ENCODE measurements around the gene MSI2. TPM values are rescaled to one million over a fixed set of nuclear protein-coding genes. Genes with fewer than 3 reads are reported as not detected.

The MSI2 gene
- total and polyA plus RNA-seq, 5 experiments from 2014 or later: 2.5 to 136 (median 4.9) TPM

- no peak for DNase-seq
- H3K36me3 Mint-ChIP-seq: peaks cover 0 to 44% (median 21%) of the 10 kb centered on the region in 3 donors
- H3K4me1 Mint-ChIP-seq: peaks cover 12 to 50% (median 22%) of the 10 kb centered on the region in 4 donors
- peak overlapping the region in 1 of 10 donors; percentile 57 for H3K4me3 Mint-ChIP-seq
- no peaks in the 10 kb centered on the region for H3K9me3 Mint-ChIP-seq
- no peaks in the 10 kb centered on the region for H3K27me3 Mint-ChIP-seq
- POLR2A ChIA-PET: interaction anchor here (1.7 kb wide), 1 partner anchor 25 kb away, joined by 3 read pairs; no protein-coding TSS in a partner anchor
- H3K27ac Mint-ChIP-seq: peak overlapping the region in 5 of 10 donors; percentile 21 to 63 (median 45)
- no peak for ATAC-seq
These were observed 367.3 kb downstream of the MSI2 start for GRCh38 chr17:57623620-57624019.

DNA sequence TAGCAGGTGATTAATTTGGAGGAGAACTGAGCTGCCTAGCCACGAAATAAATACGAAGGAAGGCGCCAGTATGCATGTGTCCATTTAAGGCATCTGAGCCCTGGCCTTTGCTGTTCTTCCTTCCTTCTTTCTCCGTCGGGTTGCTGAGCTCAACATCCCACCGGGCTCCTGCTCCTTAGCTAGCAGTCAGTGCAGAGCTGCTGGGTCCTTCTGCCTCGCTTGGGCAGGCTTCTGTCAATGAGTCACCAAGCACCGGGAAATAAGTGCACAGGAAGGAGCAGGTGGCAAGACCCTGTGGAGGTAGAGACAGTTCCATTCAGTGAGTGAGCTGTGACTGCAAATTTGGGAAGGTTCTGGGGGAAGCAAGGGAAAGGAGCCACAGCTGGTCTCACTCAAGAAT lies 368.1 kb downstream of the MSI2 start:
- peak overlapping the region in 5 of 10 donors; percentile 36 to 83 (median 41) for H3K27ac Mint-ChIP-seq
- H3K9me3 Mint-ChIP-seq: no peaks in the 10 kb centered on the region
- DNase-seq: peak in 1 of 10 donors; percentile 34
- peak overlapping the region in 1 of 10 donors; percentile 15 for H3K4me3 Mint-ChIP-seq
- POLR2A ChIA-PET: interaction anchor here (1.0 kb wide), 2 partner anchors 9 to 42 kb away, joined by 3 to 6 read pairs; no protein-coding TSS in a partner anchor
- no peaks in the 10 kb centered on the region for H3K27me3 Mint-ChIP-seq
- H3K4me1 Mint-ChIP-seq: peaks cover 7 to 58% (median 16%) of the 10 kb centered on the region in 4 donors
- H3K36me3 Mint-ChIP-seq: peaks cover 0 to 38% (median 16%) of the 10 kb centered on the region in 3 donors
- ATAC-seq: no peak

DNA sequence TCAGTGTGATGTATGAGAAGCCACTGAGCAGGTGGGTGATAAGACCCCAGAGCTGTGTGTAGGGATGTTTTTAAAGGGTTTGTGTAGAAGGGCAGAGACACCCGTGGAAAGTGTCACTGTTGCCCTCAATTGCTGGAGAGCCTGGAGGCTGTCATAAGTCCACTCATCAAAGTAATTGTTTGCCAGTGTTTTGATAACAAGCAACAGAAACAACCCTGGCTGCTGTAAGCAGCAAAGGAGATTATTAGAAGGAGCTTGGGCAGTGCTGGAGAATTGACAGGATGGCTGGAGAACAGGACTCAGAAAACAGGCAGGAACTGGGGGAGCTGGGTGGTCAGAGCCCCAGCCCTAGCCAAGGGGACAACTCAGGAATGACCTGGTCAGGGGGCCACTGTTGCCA lies 369.2 kb downstream of the MSI2 start:
- Mint-ChIP-seq H3K9me3 (no peaks in the 10 kb centered on the region), H3K4me3 (no peak overlapping the region), H3K4me1 (peaks cover 8 to 61% (median 16%) of the 10 kb centered on the region in 4 donors), H3K27ac (peak overlapping the region in 3 of 10 donors; percentile 20 to 34 (median 22)), H3K36me3 (peaks cover 0 to 37% (median 20%) of the 10 kb centered on the region in 3 donors), H3K27me3 (no peaks in the 10 kb centered on the region)
- POLR2A ChIA-PET: no interaction called here
- ATAC-seq (no peak), DNase-seq (peak in 1 of 10 donors; percentile 27)

GRCh38 chr17:57625957-57626356 lies 369.6 kb downstream of the MSI2 start:
- Mint-ChIP-seq H3K9me3 (no peaks in the 10 kb centered on the region), H3K36me3 (peaks cover 0 to 38% (median 20%) of the 10 kb centered on the region in 3 donors), H3K27ac (no peak overlapping the region), H3K4me3 (no peak overlapping the region), H3K27me3 (no peaks in the 10 kb centered on the region), H3K4me1 (peaks cover 7 to 63% (median 17%) of the 10 kb centered on the region in 4 donors)
- DNase-seq: no peak
- POLR2A ChIA-PET: no interaction called here
- ATAC-seq: no peak

DNA sequence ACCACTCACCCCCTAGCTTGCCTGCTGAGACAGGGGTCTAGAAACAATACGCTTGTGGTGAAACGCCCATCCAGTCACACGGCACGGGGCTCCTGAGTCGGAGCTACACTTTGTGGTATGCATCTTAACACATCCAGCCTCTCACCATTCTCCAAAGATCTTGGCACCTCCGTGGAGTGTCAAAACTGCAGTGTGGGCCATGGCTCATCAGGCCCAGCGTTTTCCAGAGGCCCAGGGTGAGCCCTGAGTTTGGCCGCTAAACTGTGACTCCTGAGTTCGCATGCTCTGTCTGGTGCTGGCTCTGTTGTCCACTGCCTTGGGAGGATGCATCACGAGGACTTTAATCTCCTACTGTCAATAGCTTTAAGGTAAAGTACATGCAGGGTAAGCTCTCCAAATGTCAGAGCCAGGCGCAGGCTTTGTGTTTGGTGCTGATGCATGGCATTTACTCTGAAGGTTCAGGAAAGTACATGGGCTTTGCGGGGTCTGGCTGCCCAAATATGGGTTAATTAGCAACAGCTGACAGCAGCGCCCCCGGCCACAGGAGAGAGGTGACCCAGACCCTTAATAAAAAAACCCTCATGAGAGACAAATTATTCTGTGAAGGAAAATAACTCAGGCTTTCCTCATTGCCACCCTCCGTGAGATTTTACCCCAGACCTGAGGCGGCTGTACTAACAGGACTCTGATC lies 370.3 kb downstream of the MSI2 start:
- ATAC-seq: no peak
- POLR2A ChIA-PET: no interaction called here
- H3K9me3 Mint-ChIP-seq: no peaks in the 10 kb centered on the region
- peak overlapping the region in 1 of 10 donors; percentile 56 for H3K27ac Mint-ChIP-seq
- peak in 1 of 10 donors; percentile 35 for DNase-seq
- no peaks in the 10 kb centered on the region for H3K27me3 Mint-ChIP-seq
- peaks cover 3 to 43% (median 23%) of the 10 kb centered on the region in 3 donors for H3K36me3 Mint-ChIP-seq
- H3K4me1 Mint-ChIP-seq: peaks cover 7 to 66% (median 19%) of the 10 kb centered on the region in 4 donors
- no peak overlapping the region for H3K4me3 Mint-ChIP-seq

GRCh38 chr17:57627591-57627990 lies 371.3 kb downstream of the MSI2 start:
- no peaks in the 10 kb centered on the region for H3K27me3 Mint-ChIP-seq
- peak in 1 of 10 donors; percentile 46 for DNase-seq
- POLR2A ChIA-PET: no interaction called here
- H3K4me1 Mint-ChIP-seq: peaks cover 7 to 60% (median 21%) of the 10 kb centered on the region in 4 donors
- peak overlapping the region in 2 of 10 donors; percentile 56 to 66 for H3K4me3 Mint-ChIP-seq
- peak overlapping the region in 4 of 10 donors; percentile 42 to 86 (median 84) for H3K27ac Mint-ChIP-seq
- peaks cover 8 to 50% (median 32%) of the 10 kb centered on the region in 3 donors for H3K36me3 Mint-ChIP-seq
- H3K9me3 Mint-ChIP-seq: no peaks in the 10 kb centered on the region
- ATAC-seq: no peak

DNA sequence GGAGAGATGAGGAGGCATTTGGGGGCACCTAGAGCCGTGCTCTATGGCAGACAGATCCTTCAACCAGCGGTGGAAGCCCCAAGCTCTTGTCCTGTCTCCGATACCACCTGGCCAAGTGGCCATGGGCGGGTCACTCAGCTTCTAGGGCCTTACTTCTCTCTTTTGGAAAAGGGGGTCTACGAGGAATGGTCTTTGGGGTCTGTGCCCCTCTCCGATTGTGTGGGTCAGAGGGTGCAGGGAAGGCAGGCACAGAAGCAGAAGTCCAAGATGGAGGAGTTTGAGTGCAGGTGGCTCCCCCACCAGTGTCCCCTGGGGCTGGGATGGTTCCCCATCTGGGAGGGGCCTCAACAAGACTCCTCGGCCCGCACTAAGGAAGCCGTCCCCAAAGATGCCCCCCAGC lies 372.1 kb downstream of the MSI2 start:
- POLR2A ChIA-PET: no interaction called here
- Mint-ChIP-seq H3K9me3 (no peaks in the 10 kb centered on the region), H3K27me3 (no peaks in the 10 kb centered on the region), H3K36me3 (peaks cover 10 to 53% (median 38%) of the 10 kb centered on the region in 3 donors), H3K27ac (peak overlapping the region in 3 of 10 donors; percentile 52 to 85 (median 60)), H3K4me3 (no peak overlapping the region), H3K4me1 (peaks cover 7 to 51% (median 20%) of the 10 kb centered on the region in 4 donors)
- no peak for ATAC-seq
- DNase-seq: no peak

DNA sequence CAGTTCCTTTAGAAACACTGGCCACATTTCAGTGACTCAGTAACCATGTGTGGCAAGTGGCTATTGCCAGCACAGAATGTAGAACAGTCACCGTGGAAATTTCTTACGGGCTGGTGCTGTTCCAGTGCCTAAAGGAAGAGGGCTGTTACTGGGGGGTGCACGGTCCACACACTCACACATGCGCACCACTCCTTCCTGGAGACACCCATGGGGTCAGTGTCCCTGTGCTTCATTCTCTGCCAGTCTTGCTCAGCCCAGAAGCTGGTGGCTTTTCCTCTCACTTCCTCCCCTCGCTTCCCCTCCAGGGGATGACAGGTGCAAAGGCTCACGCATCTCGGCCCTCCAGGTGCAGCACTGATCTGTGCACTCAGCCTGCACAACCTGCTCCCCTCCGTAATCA lies 373.1 kb downstream of the MSI2 start:
- H3K36me3 Mint-ChIP-seq: peaks cover 17 to 60% (median 47%) of the 10 kb centered on the region in 3 donors
- POLR2A ChIA-PET: no interaction called here
- no peaks in the 10 kb centered on the region for H3K9me3 Mint-ChIP-seq
- H3K4me3 Mint-ChIP-seq: peak overlapping the region in 1 of 10 donors; percentile 15
- H3K27me3 Mint-ChIP-seq: no peaks in the 10 kb centered on the region
- peak overlapping the region in 3 of 10 donors; percentile 25 to 63 (median 57) for H3K27ac Mint-ChIP-seq
- DNase-seq (peak in 1 of 10 donors; percentile 63), ATAC-seq (peak in 1 of 2 donors; percentile 37)
- H3K4me1 Mint-ChIP-seq: peaks cover 9 to 41% (median 16%) of the 10 kb centered on the region in 4 donors

- peak overlapping the region in 4 of 10 donors; percentile 25 to 63 (median 46) for H3K27ac Mint-ChIP-seq
- no peak for DNase-seq
- H3K9me3 Mint-ChIP-seq: no peaks in the 10 kb centered on the region
- H3K36me3 Mint-ChIP-seq: peaks cover 21 to 62% (median 51%) of the 10 kb centered on the region in 3 donors
- H3K4me3 Mint-ChIP-seq: no peak overlapping the region
- POLR2A ChIA-PET: interaction anchor here (0.5 kb wide), 1 partner anchor 389 kb away, joined by 4 read pairs; no protein-coding TSS in a partner anchor
- no peaks in the 10 kb centered on the region for H3K27me3 Mint-ChIP-seq
- peaks cover 9 to 37% (median 14%) of the 10 kb centered on the region in 4 donors for H3K4me1 Mint-ChIP-seq
- ATAC-seq: no peak
These were observed 373.6 kb downstream of the MSI2 start for GRCh38 chr17:57629886-57630285.

DNA sequence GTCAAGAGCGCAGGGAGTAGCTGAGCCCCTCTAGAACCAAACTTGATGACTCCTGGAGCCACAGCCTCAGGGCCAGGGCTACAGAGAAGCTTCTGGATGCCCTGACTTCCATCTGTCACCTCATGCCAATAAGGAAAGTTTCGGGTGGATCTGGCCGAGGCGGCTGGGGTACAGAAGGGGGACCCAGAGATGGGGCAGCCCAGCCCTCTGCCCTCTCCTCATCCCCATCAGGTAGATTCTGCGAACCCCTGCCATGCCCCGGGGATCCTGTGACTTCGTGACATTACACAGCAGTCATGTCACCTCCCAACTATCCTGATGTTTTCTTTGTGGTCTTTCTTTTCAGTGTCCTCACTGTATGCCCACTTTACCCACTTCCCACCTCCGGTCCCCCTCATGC lies 374.4 kb downstream of the MSI2 start:
- no peaks in the 10 kb centered on the region for H3K9me3 Mint-ChIP-seq
- peaks cover 7 to 33% (median 14%) of the 10 kb centered on the region in 4 donors for H3K4me1 Mint-ChIP-seq
- no peaks in the 10 kb centered on the region for H3K27me3 Mint-ChIP-seq
- DNase-seq (no peak), ATAC-seq (no peak)
- H3K36me3 Mint-ChIP-seq: peaks cover 21 to 62% (median 52%) of the 10 kb centered on the region in 3 donors
- H3K27ac Mint-ChIP-seq: peak overlapping the region in 2 of 10 donors; percentile 73 to 74
- H3K4me3 Mint-ChIP-seq: no peak overlapping the region
- POLR2A ChIA-PET: interaction anchor here (0.5 kb wide), 1 partner anchor 390 kb away, joined by 4 read pairs; no protein-coding TSS in a partner anchor

GRCh38 chr17:57631871-57632270 lies 375.5 kb downstream of the MSI2 start:
- no peak for ATAC-seq
- Mint-ChIP-seq H3K9me3 (no peaks in the 10 kb centered on the region), H3K27me3 (no peaks in the 10 kb centered on the region), H3K36me3 (peaks cover 21 to 64% (median 54%) of the 10 kb centered on the region in 3 donors), H3K4me3 (no peak overlapping the region), H3K27ac (peak overlapping the region in 6 of 10 donors; percentile 16 to 80 (median 63)), H3K4me1 (peaks cover 7 to 33% (median 17%) of the 10 kb centered on the region in 4 donors)
- DNase-seq: peak in 1 of 10 donors; percentile 13
- POLR2A ChIA-PET: no interaction called here

DNA sequence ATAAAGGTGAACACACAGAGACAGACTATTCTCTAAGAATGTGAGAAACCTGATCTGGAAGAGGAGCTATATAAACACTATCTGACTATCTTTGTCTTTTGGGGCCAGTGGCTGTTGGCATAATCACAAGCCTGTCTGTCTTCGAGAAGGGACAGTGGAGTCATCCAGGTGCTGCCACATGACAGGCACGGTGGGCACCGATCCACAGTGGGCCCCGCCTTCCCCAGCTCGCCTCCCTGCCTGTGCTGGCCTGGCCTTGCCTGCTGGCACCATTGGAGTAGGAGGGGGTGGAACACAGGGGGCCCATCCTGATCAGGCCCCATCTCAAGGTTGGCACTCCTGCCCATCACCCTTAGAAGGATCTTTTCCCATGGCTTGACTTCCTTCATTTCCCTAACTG lies 376.0 kb downstream of the MSI2 start:
- Mint-ChIP-seq H3K36me3 (peaks cover 21 to 64% (median 51%) of the 10 kb centered on the region in 3 donors), H3K9me3 (no peaks in the 10 kb centered on the region), H3K4me3 (no peak overlapping the region), H3K27ac (peak overlapping the region in 2 of 10 donors; percentile 63 to 80), H3K27me3 (no peaks in the 10 kb centered on the region), H3K4me1 (peaks cover 7 to 33% (median 18%) of the 10 kb centered on the region in 4 donors)
- DNase-seq (peak in 1 of 10 donors; percentile 30), ATAC-seq (no peak)
- POLR2A ChIA-PET: no interaction called here

- peak overlapping the region in 1 of 10 donors; percentile 63 for H3K27ac Mint-ChIP-seq
- ATAC-seq (no peak), DNase-seq (peak in 1 of 10 donors; percentile 54)
- no peak overlapping the region for H3K4me3 Mint-ChIP-seq
- peaks cover 21 to 60% (median 48%) of the 10 kb centered on the region in 3 donors for H3K36me3 Mint-ChIP-seq
- peaks cover 4 to 26% (median 14%) of the 10 kb centered on the region in 4 donors for H3K4me1 Mint-ChIP-seq
- no peaks in the 10 kb centered on the region for H3K9me3 Mint-ChIP-seq
- no peaks in the 10 kb centered on the region for H3K27me3 Mint-ChIP-seq
- POLR2A ChIA-PET: no interaction called here
These were observed 376.9 kb downstream of the MSI2 start for GRCh38 chr17:57633236-57633635.
